HG02623 (cell line): Measurements from ENCODE around the gene THEMIS.
"Not testable (repeated sequence)": the region's sequence is repeated elsewhere in the genome, so short reads cannot be mapped to it uniquely, and the experiment has no call there.

Experiments used
- ATAC-seq: cut with Tn5 transposase; IDR thresholded peaks from one replicate; pipeline ENCODE4 v1.9.1; 2021; ENCODE audit warnings: moderate library complexity; ENCODE audit not compliant: unreplicated experiment

The THEMIS gene

GRCh38 chr6:127900935-127901334, at the start of gene THEMIS:
TSS of gene THEMIS (minus strand) at chr6:127901058. CDS start at chr6:127900932, 126 bp downstream.
- no peak for ATAC-seq

- ATAC-seq: no peak
These were observed 48.4 kb upstream of the THEMIS start for GRCh38 chr6:127949251-127949650.

- no peak for ATAC-seq
These were observed 45.5 kb upstream of the THEMIS start for GRCh38 chr6:127946388-127946787.

- ATAC-seq: no peak
These were observed 44.7 kb upstream of the THEMIS start for GRCh38 chr6:127945434-127946097.

- no peak for ATAC-seq
These were observed 40.4 kb upstream of the THEMIS start for GRCh38 chr6:127941228-127941627.

- no peak for ATAC-seq
These were observed 38.7 kb upstream of the THEMIS start for GRCh38 chr6:127939442-127940066.

- no peak for ATAC-seq
These were observed 37.8 kb upstream of the THEMIS start for GRCh38 chr6:127938701-127939100.

GRCh38 chr6:127937747-127938146, 36.9 kb upstream of the THEMIS start:
- ATAC-seq: no peak

- no peak for ATAC-seq
These were observed 36.2 kb upstream of the THEMIS start for GRCh38 chr6:127937102-127937501.

GRCh38 chr6:127934956-127935355, 34.1 kb upstream of the THEMIS start:
- ATAC-seq: no peak

GRCh38 chr6:127933852-127934840, 33.3 kb upstream of the THEMIS start:
- no peak for ATAC-seq

GRCh38 chr6:127933137-127933536, 32.3 kb upstream of the THEMIS start:
- ATAC-seq: no peak

- no peak for ATAC-seq
These were observed 31.9 kb upstream of the THEMIS start for GRCh38 chr6:127932708-127933107.

GRCh38 chr6:127926441-127926840, 25.6 kb upstream of the THEMIS start:
- ATAC-seq: not testable (repeated sequence)

- no peak for ATAC-seq
These were observed 23.6 kb upstream of the THEMIS start for GRCh38 chr6:127924440-127924839.

GRCh38 chr6:127924031-127924430, 23.2 kb upstream of the THEMIS start:
- no peak for ATAC-seq

- ATAC-seq: no peak
These were observed 22.3 kb upstream of the THEMIS start for GRCh38 chr6:127923135-127923534.

GRCh38 chr6:127921982-127922381, 21.1 kb upstream of the THEMIS start:
- no peak for ATAC-seq

- no peak for ATAC-seq
These were observed 19.9 kb upstream of the THEMIS start for GRCh38 chr6:127920804-127921203.

GRCh38 chr6:127918506-127919427, 17.9 kb upstream of the THEMIS start:
- ATAC-seq: peak; percentile 56
